GM18499 (cell line): ENCODE measurements around the gene PCLO.
"Not testable (repeated sequence)": the region's sequence is repeated elsewhere in the genome, so short reads cannot be mapped to it uniquely, and the experiment has no call there.

Source experiments
- ATAC-seq: cut with Tn5 transposase; IDR thresholded peaks from one replicate; pipeline ENCODE4 v1.9.1; 2021; ENCODE audit warnings: moderate number of reproducible peaks; ENCODE audit not compliant: insufficient read depth, unreplicated experiment

Gene PCLO

DNA sequence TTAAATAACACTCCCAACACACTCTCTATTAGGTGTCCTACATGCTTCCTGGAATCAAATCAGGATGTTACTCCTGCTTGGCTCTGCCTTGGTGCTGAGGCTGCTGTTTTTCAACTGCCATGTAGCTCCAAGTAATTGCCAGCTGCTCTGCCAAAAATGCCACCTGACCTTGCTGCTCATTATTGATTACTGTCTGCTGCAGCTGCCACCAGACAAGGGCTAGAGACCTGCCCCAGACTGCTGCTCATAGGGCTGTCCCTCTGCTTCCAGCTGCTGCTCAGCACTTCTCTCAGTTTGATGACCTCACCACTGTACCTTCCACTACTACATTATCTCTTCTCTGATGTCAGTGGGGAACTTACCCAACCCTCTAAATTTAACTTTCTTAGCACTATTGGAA lies 102.5 kb downstream of the PCLO start:
- ATAC-seq = no peak

DNA sequence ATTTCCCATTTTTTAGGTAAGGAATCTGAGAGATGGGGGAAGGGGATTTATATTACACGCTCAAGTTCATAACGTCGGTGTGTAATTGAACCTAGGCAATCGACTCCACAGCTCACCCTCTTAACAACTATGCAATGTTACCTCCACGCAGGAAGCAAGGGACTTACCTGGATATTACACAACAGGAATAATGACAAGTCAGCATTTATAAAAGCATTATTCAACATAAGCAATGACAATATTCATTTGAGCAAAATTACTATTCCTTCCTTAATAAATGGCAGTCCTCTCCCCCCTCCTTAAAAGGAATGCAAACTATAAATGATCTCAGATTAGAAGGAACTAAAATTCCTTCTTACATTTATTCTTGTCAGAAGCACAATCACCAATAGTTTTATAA lies 104.0 kb downstream of the PCLO start:
- ATAC-seq = no peak

DNA sequence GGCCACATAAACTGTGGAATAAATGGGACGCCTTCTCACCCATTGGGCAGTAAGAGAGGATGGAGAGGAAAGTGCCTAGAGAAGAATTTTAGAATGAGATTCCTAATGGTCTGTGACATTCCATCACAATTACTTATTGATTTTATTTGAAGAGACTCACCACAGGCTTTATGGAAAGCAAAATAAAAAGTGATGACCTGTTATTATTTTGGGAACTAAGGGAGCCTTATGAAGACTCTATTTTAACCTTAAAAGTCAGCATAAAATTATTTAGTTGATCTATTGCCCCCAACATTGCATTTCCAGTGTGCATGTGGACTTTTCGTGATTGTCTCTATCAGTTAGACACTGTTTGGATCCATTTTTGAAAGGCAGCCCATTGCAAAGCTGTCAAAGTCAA lies 107.5 kb downstream of the PCLO start:
- no peak for ATAC-seq

DNA sequence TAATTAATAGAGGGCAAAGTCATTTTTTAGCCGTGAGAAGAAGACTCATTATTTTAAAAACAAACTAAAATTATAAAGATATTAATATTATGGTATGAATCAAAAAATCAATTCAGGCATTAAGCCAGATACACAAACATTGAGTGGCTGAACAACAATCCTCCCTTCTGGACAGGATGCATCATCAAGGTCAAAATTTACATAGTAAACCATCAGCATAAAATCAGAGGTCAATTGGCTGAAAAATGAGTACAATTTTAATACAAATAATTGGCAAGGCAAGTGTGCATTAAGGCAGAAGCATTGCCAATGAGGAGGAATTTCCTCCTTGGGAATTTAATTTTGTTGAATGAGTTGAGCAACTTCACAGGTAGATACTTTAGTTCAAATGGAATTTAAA lies 108.2 kb downstream of the PCLO start:
- ATAC-seq = no peak

DNA sequence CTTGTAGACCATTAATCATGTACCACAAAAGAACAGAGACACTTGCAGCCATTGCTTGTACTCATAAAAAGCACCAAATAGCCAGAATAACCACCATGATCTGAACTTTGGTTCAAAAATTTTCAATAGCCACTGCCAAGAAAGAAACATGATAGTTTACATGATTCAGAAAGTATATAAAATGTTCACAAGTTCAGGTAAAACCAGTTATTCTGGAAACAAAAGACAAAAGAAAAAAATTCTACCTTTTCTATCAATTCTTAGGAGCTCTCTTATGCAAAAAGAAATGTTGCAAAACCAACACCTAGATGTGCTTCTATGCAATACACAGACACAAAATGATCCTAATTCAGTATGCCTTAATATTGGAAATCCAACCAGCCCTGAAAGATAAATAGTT lies 108.7 kb downstream of the PCLO start:
- no peak for ATAC-seq

DNA sequence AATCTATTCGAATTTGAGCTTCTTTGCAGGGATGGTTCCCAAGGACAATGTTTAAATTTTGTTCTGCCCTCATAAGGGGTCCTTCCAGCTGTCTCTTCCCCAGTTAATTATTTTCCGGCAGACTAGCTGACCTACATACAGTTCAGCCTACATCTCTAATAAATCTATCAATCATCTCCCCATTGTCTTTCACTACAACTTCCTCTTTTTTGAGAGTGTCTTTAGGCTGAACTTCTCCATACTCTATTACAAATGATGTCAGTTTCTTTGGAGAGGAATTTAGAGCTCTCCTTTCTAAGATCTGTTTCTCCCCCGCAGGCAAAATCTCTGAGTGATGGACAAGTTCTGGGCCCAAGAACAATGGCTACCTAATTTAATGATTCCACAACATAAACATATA lies 122.2 kb downstream of the PCLO start:
- ATAC-seq = no peak

DNA sequence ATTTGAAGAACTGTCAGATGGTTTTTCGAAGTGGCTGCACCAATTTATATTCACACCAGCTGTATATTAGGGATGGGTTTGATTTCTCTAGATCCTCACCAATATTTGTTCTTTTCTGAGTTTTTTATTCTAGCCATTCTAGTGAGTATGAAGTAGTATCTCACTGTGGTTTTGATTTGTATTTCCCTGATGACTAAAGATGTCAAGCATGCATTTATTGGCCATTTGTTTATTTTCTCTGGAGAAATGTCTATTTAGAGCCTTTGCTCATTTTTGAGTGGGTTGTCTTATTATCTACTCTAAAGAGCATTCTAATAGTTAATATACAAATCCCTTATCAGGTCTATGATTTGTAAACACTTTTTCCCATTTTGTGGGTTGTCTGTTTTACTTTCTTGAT lies 123.9 kb downstream of the PCLO start:
- ATAC-seq = no peak

DNA sequence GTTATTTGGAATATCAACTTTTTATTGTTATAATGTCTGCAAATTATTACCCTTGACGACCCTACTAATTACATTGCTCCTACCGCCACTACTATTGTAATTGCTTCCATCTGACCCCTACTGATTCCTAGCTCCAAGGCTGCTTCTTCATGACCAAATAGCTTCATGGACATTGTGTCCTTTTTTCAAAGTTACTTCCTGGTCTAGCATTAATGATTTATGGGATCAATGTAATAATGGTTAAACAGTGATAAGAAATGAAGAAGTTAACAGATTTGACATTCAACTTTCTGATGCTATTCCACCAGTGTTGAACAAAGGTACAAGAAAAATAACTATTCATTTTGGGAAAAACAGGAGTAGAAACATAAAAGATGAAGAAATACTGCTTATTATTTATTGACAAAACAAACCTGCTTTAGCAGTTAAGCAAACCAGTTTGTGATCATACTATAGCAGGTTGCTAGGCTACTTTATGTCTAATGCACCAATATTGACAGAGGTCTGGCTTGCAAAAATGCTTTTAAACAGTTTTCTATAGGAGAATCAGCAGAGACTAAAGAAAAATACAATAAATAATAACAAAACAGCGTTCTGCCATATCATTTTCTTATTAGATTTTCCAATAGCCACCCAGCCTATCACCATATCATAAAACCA lies 125.8 kb downstream of the PCLO start:
- ATAC-seq = no peak

DNA sequence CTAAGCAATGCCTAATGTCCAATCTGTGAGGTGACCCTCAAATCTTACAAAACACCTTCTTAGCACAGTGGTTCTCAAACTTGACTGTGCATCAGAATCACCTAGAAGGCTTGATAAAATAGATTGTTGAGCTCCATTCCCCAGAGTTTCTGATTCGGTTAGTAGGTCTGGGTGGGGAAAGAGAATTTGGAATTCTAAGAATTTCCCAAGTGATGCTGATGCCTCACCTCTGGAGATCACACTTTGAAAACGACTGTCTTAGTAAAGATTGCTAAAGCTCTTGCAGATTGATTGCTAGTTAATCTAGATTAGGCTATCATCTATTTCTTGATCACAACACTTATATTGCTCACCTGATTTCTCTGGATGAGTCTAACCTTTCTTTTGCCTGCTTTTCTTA lies 126.6 kb downstream of the PCLO start:
- no peak for ATAC-seq

DNA sequence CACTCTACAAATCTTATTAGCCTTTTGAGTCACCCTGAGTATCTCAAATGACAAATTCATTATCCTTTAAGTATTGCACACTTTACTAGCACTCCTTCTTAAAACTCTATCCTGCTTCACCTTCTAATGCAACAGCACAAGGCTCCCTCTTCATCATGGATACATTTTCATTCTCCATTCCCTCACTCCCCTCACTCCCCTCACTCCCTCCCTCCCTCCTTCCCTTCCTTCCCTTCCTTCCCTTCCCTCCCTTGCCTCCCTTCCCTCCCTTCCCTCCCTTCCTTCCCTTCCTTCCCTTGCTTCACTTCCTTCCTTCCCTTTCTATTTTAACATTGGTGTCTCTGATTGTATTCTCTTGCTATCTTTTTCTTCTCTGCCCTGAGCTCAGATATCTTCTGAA lies 130.5 kb downstream of the PCLO start:
- ATAC-seq = no peak

DNA sequence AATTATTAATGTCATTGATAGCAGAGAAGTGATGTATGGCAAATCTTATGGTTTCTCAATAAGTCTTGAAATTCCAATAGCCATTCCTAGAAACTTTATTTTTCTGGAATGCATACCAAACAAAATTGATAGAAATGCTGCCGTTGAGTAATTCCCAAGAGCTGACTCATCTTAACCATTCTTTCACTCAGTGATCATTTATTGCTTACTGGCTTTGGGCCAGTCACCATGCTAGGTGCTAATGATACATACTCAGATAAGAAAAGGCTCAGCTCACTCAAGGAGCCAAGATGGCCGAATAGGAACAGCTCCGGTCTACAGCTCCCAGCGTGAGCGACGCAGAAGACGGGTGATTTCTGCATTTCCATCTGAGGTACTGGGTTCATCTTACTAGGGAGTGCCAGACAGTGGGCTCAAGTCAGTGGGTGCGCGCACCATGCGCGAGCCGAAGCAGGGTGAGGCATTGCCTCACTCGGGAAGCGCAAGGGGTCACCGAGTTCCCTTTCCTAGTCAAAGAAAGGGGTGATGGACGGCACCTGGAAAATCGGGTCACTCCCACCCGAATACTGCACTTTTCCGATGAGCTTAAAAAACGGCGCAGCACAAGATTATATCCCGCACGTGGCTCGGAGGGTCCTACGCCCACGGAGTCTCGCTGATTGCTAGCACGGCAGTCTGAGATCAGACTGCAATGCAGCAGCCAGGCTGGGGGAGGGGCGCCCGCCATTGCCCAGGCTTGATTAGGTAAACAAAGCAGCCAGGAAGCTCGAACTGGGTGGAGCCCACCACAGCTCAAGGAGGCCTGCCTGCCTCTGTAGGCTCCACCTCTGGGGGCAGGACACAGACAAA lies 138.6 kb downstream of the PCLO start:
- ATAC-seq = not testable (repeated sequence)

DNA sequence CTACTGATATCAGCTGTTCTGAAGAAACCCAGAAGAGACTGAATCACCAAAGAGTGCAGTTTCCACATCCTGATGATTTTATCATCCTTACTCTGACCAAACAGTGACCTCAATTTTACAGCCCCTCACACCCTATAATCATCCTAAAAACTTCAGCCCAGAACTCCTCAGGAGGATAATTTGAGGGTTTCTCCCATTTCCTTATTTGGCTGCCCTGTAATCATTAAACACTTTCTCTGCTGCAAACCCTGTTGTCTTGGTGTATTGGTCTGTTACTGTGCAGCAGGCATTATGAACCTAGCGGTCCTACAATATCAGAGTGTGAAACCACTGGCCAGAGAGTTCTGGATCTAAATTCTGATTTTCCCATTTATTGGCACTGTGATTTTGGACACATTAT lies 141.7 kb downstream of the PCLO start:
- no peak for ATAC-seq

DNA sequence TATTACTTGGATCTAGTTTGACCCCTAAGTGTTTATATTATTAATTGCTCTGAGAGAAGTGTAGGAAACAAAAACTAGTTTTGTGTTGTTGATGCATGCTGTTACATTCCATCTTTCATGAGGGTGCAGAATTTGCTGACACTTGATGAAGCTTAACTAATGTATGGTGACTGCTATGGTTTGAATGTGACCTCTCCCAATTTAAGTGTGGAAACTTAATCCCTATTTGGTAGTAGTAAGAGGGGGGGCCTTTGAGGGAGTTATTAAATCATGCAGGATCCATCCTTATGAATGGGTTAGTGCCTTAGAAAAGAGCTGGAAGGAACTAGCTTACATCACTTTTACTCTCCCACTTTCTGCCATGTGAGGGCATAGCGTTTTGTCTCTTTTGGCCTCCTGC lies 142.5 kb downstream of the PCLO start:
- ATAC-seq = no peak

DNA sequence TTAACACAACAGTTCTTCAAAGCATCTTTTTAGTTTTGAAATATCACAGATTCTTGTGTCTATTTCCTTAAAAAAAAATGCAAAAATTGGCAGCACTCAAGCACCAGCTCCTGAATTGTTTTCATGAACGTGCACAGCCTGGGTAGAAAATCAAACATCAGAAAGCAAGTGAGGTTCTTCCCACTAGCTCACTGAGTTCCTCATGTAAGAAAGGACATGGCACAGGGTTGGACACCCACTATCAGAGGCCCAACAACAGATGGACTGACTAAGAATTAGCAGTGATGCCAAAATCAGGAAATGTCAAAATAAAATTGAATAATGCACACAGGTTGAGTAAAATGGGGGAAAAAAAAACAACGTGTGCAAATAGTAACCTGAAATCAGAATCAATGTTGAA lies 146.8 kb downstream of the PCLO start:
- no peak for ATAC-seq

DNA sequence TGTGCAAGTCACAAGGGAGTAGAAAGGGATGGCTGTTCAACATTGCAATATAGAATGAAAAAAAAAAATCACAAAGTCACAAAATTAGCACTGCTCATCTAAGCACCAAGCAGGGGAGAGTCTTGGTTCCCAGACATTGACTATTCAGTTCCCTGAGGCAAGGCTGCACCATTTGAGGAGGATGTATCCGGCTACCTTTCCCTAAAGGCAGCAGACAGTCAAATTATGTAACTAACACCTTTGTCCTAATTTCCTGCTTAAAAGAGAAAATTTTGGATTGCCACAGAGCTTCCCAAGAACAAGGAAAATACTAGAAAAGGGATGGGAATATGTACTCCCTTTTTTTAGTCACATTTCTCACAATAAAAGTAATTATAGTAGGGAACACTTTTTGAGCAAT lies 148.1 kb downstream of the PCLO start:
- no peak for ATAC-seq

DNA sequence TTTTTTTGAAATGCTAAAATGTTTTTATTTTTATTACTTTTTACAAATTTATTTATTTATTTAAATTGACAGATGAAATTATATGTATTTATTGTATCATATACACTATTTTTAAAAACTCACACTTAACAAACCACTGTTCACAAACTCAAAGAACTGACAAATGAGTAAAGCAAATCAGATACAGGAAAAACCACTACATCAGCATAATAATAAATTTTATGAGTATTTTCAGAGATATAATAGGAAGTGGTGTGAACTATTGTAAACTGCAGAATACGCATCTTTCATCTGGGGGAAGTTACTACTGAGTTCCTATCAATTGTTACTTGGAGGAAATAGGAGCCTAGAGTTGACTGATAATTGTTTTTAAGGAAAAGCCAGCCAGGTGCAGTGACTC lies 150.7 kb downstream of the PCLO start:
- ATAC-seq = no peak

DNA sequence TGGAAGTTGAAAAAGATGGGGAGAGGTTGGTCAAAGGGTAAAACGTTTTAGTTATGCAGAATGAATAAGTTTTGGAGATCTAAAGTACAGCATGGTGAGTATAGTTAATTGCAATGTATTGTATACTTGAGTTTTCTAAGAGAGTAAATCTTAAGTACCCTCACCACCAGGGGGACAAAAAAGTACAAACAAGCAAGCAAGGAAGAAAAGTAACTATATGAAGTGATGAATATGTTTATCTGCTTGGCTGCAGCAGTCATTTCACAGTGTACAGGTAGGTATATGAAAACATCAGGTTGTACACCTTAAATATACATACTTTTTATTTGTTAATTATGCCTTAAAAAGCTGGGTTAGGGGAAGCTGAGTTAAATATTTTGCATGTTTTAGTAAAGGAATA lies 157.3 kb downstream of the PCLO start:
- no peak for ATAC-seq

DNA sequence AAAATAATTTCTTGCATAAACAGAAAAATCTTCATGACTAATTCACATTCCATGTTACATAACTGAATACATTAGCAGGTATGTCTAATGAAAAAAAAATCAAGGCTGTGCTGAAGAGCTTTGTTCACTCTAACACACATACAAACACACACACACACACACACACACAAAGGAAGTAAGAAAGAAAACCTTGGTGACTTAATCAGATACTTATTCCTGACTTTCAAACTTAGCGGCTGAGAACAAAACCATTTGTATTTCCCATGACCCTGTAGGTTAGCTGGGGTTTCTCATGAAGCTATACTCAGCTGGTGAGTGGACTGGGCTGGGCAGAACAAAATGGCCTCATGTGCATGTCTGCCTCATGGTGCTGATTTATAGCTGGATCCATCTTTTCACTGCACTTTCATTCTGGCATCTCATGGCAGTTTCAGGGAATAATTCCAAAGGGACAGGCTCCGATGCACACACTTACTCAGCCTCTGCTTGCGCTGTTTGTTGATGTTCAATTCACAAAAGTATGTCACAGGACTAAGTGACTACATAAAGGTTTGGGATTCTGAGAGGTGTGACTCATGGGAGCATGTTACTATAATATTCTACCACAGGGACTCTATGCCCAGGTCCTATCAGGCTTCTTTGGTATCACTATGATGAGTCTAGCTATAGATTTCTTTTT lies 161.2 kb downstream of the PCLO start:
- ATAC-seq = no peak

DNA sequence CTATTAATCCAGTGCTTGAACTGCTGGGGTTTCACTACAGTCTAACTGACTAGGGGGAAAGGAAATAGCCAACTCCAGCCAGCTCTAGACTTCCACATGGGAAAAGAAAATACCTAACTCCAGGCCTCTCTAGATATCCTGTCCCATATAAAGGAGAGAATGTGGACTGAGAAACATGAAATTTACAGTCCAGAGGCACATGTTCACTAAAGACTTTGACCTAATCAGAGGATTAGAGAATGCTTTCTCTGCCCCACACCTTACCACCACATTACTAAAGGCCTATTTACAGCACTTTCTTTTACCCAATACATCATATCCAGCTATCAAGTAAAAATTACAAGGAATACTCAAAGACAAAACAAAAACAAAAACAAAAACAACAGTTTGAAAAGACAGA lies 164.2 kb downstream of the PCLO start:
- ATAC-seq = no peak

DNA sequence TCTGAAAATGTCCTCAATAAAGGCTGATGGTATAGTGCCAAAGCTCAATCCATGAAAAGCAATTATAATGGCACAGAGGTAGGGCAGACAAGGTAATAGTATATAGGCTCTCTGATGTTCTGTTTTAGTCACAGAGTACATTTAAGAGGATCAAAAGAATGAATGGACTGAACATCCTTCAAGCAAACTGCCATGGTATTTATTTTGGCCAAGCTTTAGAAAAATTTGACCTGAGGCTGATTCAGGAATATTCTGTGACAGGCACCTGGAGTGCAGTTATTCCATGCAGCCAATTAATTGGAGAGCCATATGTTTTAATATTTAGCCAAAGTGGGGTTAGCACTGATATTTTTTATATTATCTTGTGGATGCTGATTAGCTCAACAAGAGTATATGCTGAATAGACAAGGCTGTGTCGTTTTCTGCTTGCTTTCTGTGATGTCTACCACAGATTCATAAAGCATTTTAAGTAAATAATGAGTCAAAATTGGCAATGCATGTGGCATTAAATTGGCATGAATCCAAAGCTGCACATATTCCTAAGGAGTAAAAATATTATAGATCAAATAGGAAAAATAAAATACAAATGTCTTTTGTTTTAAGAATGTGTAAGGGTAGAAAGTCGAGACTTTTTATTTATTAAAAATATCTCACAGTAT lies 177.4 kb downstream of the PCLO start:
- no peak for ATAC-seq
